ENCODE measurements around the gene TP73.
"Not testable (repeated sequence)": the region's sequence is repeated elsewhere in the genome, so short reads cannot be mapped to it uniquely, and the experiment has no call there.

TP73 gene

GRCh38 chr1:3724416-3725030 lies 72.2 kb downstream of the TP73 start:
- DNase-seq (ENCODE audit: low spot score) = peak; percentile 62
- TF ChIP-seq, protein P1, sequence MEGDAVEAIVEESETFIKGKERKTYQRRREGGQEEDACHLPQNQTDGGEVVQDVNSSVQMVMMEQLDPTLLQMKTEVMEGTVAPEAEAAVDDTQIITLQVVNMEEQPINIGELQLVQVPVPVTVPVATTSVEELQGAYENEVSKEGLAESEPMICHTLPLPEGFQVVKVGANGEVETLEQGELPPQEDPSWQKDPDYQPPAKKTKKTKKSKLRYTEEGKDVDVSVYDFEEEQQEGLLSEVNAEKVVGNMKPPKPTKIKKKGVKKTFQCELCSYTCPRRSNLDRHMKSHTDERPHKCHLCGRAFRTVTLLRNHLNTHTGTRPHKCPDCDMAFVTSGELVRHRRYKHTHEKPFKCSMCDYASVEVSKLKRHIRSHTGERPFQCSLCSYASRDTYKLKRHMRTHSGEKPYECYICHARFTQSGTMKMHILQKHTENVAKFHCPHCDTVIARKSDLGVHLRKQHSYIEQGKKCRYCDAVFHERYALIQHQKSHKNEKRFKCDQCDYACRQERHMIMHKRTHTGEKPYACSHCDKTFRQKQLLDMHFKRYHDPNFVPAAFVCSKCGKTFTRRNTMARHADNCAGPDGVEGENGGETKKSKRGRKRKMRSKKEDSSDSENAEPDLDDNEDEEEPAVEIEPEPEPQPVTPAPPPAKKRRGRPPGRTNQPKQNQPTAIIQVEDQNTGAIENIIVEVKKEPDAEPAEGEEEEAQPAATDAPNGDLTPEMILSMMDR (conservative IDR thresholded peaks at IDR 0.05; ENCODE audit: low read depth) = peak; percentile 92
- peak overlapping the region; percentile 100 for H3K27ac ChIP-seq
- POLR2A ChIA-PET (ENCODE audit: low non-redundant PET) = not testable (repeated sequence)
- CTCF ChIA-PET = interaction anchor here (0.6 to 1.8 kb wide), 23 partner anchors 8 to 1139 kb away, joined by 3 to 30 read pairs (median 4); no protein-coding TSS in a partner anchor

DNA sequence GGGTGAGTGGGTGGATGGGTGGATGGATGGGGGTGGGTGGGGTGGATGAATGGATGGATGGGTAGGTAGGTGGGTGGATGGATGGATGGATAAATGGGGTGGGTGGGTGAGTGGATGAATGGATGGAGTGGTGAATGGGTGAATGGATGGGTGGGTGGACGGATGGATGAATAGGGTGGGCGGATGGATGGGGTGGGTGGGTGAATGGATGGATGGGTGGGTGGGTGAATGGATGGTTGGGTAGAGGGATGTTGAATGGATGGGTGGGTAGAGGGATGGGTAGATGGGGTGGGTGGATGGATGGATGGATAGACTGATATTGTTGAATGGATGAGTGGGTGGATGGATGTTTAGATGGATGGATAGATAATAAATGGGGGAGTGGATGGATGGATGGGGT lies 73.0 kb downstream of the TP73 start:
- ChIA-PET POLR2A (ENCODE audit: low non-redundant PET) (no interaction called here), CTCF (interaction anchor here (0.8 to 1.8 kb wide), 6 partner anchors 14 to 106 kb away, joined by 4 to 30 read pairs (median 6); no protein-coding TSS in a partner anchor)
- TF ChIP-seq, protein P1 (conservative IDR thresholded peaks at IDR 0.05; ENCODE audit: low read depth) = no peak
- no peak overlapping the region for H3K27ac ChIP-seq
- DNase-seq (ENCODE audit: low spot score) = no peak

DNA sequence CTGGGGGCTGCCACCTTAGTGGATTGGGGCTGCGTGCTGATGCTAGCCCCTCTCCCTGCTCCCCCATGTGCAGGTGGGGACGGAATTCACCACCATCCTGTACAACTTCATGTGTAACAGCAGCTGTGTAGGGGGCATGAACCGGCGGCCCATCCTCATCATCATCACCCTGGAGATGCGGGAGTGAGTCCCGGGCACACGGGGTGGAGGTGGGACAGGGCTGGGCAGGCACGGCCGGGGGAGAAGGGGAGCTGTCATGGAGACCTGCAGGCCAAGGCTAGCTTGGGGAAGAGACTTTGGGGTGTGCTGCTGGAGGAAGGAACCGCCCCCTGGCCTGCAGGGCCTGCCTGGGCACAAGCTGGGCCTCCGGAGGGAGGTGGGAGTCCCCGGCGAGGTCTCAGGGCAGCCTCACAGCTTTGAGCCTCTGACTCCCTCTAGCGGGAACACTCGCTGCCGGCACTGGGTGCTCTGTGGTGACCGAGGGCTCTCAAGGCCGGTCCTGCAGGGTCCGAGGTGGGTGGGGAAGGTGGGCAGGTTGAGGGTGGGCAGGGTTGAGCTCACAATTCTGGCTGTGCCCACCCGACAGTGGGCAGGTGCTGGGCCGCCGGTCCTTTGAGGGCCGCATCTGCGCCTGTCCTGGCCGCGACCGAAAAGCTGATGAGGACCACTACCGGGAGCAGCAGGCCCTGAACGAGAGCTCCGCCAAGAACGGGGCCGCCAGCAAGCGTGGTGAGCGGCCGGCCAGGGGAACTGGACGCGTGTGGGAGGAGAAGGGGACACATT lies 74.9 kb downstream of the TP73 start:
- ChIA-PET CTCF (interaction anchor here (0.6 to 1.2 kb wide), 9 partner anchors 28 to 1514 kb away, joined by 3 to 8 read pairs (median 4); partner anchors contain the start of gene TPRG1L), POLR2A (ENCODE audit: low non-redundant PET) (no interaction called here)
- H3K27ac ChIP-seq = peak overlapping the region; percentile 76; the same call in 1 of the 2 replicates
- TF ChIP-seq, protein P1 (conservative IDR thresholded peaks at IDR 0.05; ENCODE audit: low read depth) = peak; percentile 29; the same call in 1 of the 2 replicates
- DNase-seq (ENCODE audit: low spot score) = no peak

GRCh38 chr1:3727825-3728776 lies 75.8 kb downstream of the TP73 start:
- ChIA-PET POLR2A (ENCODE audit: low non-redundant PET) (no interaction called here), CTCF (interaction anchor here (0.6 to 1.2 kb wide), 5 partner anchors 29 to 163 kb away, joined by 3 to 8 read pairs (median 4); partner anchors contain the start of gene TPRG1L)
- peak overlapping the region; percentile 76 for H3K27ac ChIP-seq
- DNase-seq (ENCODE audit: low spot score) = no peak
- TF ChIP-seq, protein P1 (conservative IDR thresholded peaks at IDR 0.05; ENCODE audit: low read depth) = no peak

DNA sequence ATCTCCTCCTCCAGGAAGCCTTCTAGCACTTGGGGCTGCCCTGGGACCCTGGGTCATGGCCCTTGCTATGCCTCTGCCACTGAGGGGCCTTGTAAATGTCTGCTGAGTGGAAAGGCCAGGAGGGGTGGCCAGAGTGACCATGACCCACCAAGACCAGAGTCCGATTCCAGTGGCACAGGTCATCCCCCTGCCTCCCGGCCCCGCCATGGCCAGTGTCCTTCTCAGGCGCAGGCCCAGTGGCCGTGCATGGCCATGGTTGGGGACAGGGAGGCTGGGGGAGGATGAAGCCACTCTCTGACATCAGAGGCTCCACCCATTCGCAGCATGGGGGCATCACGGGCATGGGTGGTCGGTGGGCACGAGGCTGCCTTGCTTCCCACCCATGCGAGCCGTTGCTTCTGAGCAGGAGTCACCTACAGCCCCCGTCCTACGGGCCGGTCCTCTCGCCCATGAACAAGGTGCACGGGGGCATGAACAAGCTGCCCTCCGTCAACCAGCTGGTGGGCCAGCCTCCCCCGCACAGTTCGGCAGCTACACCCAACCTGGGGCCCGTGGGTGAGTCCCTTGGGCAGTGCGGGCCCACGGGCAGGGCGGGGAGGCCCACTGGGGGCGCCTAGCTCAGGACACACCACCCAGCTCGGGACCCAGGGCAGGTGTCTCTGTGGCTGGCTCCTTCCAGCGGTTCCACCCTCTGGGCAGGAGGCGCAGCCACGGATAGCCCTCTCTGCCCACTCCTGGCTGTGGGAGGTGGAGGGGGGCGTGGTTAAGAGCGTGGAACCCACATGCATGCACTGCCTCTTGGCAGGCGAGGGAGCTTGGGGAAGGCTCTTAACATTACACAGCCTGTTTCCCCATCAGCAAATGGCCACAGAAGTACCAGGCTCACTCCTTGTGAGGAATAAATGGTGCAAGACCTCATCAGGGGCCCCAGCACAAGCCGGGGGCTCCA lies 77.6 kb downstream of the TP73 start:
- POLR2A ChIA-PET (ENCODE audit: low non-redundant PET) = no interaction called here
- DNase-seq (ENCODE audit: low spot score) = no peak
- CTCF ChIA-PET = no interaction called here
- peak overlapping the region; percentile 76 for H3K27ac ChIP-seq
- TF ChIP-seq, protein P1 (conservative IDR thresholded peaks at IDR 0.05; ENCODE audit: low read depth) = no peak

Data from RWPE1 (cell line).